GM12875 (cell line): Measurements from ENCODE around the gene ZCRB1.

ENCODE experiments used
- H3K4me3 ChIP-seq: one replicate; pipeline ENCODE4 v1.5.1; 2011; ENCODE audit warnings: low read depth, low read length, control low read depth
- TF ChIP-seq, protein P1 (sequence below): IDR thresholded peaks from 2 replicates; pipeline ENCODE4 v1.5.1; 2011; ENCODE audit warnings: low read depth, mild to moderate bottlenecking, control low read depth, inconsistent platforms, low read length, moderate library complexity, borderline replicate concordance; ENCODE audit not compliant: insufficient read depth

The ZCRB1 gene

DNA sequence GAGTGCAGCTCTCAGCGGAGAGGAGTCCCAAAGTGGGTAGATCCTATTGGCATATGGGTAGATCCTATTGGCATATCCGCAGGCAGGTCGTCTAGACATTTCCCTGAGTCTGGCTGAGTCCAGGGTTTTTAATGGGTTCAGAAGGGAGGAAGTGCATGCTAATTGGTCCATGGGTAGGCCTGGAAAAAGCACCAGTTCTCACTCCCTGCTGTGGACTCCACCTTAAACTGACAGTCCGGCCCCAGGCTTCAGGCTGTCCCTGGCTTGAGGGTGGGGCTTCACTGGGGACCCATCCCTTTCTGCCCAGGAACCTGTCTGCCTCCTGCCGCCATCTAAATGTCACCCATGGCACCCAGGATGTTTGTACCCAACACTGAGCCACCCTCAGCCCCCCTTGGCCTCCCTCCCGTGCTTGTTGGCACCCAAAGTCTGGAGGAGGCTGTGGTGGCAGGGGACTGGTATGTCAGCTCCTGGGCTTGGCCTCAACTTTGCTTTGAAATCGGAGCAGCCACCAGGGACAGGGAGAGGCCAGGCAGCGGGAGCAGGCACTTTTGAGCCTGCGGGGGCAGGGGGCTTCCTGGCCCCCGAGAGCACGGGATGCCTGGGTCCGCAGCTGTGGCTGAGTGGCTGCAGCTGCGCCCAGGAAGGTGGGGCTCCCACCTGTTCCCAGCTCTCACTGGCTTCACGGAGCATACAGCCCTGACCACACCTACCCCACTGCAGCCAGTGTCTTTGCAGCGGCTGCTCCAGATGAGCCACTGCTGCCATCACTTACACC, 58.3 kb downstream of the ZCRB1 start:
- TF ChIP-seq, protein P1, sequence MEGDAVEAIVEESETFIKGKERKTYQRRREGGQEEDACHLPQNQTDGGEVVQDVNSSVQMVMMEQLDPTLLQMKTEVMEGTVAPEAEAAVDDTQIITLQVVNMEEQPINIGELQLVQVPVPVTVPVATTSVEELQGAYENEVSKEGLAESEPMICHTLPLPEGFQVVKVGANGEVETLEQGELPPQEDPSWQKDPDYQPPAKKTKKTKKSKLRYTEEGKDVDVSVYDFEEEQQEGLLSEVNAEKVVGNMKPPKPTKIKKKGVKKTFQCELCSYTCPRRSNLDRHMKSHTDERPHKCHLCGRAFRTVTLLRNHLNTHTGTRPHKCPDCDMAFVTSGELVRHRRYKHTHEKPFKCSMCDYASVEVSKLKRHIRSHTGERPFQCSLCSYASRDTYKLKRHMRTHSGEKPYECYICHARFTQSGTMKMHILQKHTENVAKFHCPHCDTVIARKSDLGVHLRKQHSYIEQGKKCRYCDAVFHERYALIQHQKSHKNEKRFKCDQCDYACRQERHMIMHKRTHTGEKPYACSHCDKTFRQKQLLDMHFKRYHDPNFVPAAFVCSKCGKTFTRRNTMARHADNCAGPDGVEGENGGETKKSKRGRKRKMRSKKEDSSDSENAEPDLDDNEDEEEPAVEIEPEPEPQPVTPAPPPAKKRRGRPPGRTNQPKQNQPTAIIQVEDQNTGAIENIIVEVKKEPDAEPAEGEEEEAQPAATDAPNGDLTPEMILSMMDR = no peak

DNA sequence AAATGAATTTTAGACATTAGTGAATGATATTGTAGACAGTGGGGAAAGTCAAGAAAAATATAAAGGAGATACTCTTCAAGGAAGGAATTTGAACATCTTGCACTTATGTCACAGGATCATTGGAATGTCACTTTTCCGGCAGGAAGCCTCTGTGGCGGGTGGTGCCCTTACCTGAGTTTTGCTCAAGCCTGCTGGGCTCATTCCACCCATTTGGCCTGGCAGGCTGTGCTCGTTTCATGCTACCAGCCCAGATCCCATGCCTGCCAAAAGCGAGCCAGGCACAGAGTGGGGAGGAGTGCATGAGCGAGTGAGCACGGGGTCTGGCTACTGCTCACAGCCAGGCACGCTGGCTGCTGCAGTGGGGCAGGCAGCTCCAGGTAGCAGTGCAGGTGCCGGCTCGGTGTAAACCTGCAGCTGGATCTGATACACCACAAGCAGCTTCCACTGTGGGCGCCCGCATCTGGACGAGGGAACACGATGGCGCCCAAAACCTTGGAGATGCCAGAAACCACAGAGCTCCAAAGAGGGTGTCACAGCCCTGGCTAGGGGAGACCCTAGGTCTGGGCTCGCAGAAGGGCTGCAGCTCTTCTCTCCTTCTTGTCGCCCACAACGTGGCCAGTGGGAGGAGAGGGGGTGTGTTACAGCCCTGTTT, 59.2 kb downstream of the ZCRB1 start:
- TF ChIP-seq, protein P1 = no peak
- no peak overlapping the region for H3K4me3 ChIP-seq

More for the DNA sequence above, 58.3 kb downstream of the ZCRB1 start:
- H3K4me3 ChIP-seq = no peak overlapping the region

DNA sequence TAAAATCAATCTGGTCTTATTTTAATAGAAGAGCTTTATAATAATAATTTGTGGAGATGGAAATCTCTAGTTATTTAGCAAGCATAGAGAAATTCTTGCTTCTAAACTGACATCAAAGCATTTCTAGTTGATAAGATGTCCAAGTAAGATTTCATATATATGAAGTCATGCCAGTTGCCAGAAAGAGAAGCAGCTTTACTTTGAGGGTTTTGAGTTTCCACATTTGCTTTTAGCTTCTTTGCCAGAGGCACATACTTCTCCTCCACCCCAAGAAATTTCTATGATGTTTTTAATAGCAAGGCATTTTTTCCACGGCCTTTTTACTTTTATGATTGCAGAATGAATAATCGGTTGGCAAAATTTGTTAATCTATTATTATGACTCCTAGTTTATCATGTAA, 63.6 kb downstream of the ZCRB1 start:
- no peak overlapping the region for H3K4me3 ChIP-seq
- TF ChIP-seq, protein P1 = no peak
